Activated T-cell treated with anti-CD3 and anti-CD28 coated beads, Interleukin-2, amount 50 U/mL, for 1 hour (primary cell): ENCODE results near the gene ZBTB17.
"Not testable (repeated sequence)": the region's sequence is repeated elsewhere in the genome, so short reads cannot be mapped to it uniquely, and the experiment has no call there.

Experiments
- DNase-seq: peaks from one replicate; pipeline ENCODE4 v3.0.0-alpha.2; 2020

ZBTB17 gene

DNA sequence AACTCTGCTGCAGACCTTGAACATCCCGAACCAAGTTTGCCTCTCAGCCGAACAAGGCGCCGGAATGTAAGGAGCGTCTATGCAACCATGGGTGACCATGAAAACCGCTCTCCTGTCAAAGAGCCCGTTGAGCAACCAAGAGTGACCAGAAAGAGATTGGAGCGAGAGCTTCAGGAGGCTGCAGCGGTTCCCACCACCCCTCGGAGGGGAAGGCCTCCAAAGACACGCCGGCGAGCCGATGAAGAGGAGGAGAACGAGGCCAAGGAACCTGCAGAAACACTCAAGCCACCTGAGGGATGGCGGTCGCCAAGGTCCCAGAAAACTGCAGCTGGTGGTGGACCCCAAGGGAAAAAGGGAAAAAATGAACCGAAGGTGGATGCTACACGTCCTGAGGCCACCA, 44.0 kb downstream of the ZBTB17 start:
- no peak for DNase-seq

DNA sequence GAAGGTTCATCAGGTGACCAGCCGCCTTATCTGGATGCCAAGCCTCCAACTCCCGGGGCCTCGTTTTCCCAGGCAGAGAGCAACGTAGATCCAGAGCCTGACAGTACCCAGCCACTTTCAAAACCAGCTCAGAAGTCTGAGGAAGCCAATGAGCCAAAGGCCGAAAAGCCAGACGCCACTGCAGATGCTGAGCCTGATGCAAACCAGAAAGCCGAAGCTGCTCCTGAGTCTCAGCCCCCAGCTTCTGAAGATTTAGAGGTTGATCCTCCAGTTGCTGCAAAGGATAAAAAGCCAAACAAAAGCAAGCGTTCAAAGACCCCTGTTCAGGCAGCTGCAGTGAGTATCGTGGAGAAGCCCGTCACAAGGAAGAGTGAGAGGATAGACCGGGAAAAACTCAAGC, 44.5 kb downstream of the ZBTB17 start:
- no peak for DNase-seq

DNA sequence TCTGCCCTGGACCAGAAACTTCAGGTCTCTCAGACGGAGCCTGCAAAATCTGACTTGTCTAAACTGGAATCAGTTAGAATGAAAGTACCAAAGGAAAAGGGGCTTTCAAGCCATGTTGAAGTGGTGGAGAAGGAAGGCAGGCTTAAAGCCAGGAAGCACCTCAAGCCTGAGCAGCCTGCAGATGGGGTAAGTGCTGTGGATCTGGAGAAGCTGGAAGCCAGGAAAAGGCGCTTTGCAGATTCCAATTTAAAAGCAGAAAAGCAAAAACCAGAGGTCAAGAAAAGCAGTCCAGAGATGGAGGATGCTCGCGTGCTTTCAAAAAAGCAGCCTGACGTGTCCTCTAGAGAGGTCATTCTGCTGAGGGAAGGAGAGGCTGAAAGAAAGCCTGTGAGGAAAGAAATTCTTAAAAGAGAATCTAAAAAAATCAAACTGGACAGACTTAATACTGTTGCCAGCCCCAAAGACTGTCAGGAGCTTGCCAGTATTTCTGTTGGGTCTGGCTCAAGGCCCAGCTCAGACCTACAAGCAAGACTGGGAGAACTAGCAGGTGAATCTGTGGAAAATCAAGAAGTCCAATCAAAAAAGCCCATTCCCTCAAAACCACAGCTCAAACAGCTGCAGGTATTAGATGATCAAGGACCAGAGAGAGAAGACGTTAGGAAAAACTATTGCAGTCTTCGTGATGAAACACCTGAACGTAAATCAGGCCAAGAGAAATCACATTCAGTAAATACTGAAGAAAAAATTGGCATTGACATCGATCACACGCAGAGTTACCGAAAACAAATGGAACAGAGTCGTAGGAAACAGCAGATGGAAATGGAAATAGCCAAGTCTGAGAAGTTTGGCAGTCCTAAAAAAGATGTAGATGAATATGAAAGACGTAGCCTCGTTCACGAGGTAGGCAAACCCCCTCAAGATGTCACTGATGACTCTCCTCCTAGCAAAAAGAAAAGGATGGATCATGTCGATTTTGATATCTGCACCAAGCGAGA, 46.6 kb downstream of the ZBTB17 start:
- no peak for DNase-seq

DNA sequence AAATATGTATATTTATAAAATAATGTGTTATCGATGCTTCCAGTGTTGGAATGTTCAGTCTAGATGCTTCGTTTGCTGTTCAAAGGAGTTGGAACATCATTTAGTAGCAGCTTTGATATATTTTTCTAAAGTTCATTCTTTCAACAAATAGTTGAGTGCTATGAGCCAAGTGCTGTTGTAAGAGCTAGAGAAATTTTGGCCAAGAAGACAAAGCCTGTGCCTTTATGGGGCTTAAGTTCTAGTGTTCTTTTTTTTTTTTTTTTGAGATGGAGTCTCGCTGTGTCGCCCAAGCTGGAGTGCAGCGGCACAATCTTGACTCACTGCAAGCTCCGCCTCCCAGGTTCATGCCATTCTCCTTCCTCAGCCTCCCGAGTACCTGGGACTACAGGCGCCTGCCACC, 49.5 kb downstream of the ZBTB17 start:
- DNase-seq = not testable (repeated sequence)

DNA sequence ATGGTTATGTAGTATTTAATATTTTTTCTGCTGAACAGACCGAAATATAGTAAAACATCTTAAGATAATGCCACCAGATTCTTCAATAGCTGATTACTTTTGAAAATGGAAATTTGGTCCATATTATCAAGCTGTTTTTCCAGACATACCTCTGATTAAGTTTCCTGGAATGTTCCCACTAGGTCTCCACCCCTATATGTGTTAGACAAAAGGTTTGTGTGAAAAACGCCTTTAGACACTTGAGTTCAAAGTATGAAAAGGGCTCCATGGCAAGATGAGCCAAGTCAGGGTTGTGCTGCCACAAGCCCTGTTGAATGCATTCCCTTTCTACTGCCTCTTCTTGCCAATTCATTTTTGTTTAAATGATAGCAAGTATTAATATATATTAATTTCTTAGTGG, 52.7 kb downstream of the ZBTB17 start:
- no peak for DNase-seq

DNA sequence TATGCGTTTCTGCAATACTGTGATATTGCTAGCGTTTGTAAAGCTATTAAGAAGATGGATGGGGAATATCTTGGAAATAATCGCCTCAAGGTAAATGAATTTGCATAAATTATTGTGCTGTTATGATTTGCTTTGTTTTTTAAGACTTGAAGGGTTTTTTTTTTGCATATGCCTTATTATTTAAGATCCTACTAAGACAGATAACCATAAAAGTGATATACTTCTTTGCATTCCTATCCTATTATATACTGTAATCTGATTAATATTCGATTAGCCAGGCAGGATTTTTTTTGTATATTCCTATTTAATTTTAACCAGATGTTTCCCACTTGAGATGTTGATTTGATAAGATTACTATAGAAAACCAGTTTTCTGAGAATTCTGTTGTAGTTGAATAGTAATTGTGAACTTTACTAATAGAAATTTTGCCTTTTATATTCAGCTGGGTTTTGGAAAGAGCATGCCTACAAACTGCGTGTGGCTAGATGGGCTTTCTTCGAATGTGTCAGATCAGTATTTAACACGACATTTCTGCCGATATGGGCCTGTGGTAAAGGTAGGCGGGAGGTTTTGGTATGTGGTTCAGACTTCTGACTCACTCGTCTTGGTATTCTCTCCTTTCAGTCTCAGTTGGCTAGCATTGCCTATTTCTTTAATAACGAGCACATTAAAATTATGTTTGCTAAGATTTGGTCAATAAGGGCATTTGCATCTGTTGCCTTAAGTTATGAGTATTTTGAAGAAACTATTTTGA, 56.8 kb downstream of the ZBTB17 start:
- DNase-seq = no peak

DNA sequence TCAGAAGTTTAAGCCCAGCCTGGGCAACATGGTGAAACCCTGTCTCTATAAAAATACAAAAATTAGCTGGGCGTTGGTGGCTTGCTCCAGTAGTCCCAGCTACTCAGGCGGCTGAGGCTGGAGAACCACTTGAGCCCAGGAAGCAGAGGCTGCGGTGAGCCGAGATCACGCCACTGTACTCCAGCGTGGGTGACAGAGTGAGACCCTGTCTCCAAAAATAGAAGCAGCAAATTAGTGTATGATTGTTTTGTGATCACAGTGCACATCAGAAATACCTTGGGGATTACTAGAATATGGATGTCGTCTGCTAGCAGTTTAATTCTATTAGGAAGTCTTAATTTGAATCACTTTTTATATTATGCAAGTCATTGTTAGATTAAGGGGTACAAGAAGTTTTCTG, 59.0 kb downstream of the ZBTB17 start:
- DNase-seq = no peak

DNA sequence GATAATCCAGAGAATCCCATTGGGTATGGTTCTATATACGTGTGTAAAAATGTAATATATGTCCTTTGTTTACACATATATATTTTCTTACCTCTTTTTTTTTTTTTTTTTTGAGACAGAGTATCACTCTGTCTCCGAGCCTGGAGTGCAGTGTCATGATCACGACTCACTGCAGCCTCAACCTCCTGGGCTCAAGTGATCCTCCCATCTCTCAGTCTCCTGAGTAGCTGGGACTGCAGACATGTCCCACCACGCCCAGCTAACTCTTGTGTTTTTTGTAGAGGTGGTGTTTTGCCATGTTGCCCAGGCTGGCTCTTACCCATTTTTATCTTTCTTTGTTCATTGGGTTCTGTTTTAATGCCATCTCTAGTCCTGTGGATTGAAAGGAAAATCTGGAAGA, 59.5 kb downstream of the ZBTB17 start:
- DNase-seq = no peak

DNA sequence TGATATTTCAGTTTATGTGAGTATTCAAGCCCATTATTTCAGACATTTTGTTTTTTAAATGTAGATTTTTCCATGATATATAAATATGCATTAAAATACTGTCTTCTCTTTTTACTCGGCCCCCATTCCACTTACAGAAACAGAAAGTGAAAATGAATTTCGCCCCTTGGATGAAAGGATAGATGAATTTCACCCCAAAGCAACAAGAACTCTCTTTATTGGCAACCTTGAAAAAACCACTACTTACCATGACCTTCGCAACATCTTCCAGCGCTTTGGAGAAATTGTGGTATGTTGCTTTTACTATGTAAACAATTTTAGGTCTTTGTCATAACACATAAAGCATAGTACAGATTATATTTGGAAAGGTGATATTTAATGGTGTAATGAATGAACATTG, 59.9 kb downstream of the ZBTB17 start:
- no peak for DNase-seq

DNA sequence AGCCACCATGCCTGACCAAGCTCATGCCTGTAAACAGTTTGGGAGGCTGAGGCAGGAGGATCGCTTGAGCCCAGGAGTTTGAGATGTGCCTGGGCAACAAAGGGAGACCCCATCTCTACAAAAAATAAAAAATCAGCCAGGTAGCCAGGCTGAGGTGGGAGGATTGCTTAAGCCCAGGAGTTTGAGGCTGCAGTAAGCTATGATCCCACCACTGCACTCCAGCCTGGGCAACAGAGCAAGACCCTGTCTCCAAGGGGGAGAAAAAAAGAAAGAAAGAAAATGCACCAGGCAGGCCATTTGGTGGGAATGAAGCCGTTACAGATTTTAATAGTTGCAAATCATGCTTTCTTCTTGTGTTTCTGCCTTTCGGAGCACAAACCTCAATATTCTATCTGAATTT, 62.3 kb downstream of the ZBTB17 start:
- not testable (repeated sequence) for DNase-seq

DNA sequence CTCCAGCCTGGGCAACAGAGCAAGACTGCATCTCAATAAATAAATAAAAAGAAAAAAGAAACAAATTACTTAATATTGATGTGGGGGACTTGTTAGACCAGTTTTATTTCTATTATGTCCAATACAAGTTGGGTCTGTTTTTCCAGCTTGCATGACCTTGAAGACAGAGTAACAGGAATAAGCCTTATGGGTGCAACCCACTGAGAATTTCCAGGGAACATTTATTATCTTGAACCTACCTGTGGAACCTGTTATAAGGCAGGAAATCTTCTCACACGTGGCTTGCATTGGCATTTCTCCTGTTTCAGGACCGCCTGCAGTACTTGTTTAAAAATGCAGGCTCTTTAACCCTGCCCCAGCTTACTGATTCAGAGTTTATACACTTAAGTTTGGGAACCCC, 64.0 kb downstream of the ZBTB17 start:
- DNase-seq = no peak

DNA sequence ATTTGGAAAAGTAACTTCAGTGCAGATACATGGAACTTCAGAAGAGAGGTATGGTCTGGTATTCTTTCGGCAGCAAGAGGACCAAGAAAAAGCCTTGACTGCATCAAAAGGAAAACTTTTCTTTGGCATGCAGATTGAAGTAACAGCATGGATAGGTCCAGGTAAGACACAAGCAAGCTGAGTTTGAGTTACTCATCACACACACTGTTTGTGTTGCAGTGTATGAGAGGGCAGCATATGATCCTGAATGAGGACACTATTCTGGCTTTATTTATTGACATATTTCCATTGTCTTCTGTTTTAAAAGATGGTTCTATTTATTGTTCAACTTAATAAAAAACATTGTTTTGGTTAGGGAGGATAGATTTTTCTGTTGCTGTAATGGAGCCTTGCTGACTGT, 64.8 kb downstream of the ZBTB17 start:
- DNase-seq = no peak

DNA sequence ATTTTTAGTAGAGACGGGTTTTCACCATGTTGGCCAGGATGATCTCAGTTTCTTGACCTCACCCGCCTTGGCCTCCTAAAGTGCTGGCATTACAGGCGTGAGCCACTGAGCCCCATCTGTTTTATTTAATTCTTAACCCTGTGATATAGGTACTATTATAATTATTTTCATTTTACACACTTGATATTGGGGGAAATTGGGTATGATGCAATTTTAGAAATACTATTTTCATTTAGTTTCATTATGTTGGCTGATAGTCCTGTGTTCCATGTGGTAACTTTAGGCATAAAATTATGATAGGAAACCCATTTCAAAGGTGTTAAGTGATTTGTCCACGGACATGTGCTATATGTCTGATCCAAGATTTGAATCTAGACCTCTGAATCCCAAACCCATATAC, 67.3 kb downstream of the ZBTB17 start:
- DNase-seq = no peak

DNA sequence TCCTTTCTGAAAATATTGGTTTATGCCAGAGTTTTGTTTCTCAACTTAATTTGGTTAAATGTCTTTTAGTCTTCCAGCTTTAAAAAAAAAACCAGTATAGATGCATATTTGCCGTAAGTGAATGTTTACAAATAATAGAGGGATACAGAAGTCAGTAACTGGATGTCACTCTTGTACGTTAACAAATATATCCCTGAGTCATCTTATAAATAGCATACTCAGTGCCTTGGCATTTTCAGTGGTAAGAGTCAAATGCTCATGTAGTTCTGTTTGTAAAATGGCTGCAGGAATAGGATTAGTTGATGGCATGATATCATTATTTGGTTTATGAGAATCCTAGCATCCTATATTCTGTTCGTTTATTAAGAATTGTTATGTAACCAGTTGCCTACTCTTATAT, 73.0 kb downstream of the ZBTB17 start:
- no peak for DNase-seq

DNA sequence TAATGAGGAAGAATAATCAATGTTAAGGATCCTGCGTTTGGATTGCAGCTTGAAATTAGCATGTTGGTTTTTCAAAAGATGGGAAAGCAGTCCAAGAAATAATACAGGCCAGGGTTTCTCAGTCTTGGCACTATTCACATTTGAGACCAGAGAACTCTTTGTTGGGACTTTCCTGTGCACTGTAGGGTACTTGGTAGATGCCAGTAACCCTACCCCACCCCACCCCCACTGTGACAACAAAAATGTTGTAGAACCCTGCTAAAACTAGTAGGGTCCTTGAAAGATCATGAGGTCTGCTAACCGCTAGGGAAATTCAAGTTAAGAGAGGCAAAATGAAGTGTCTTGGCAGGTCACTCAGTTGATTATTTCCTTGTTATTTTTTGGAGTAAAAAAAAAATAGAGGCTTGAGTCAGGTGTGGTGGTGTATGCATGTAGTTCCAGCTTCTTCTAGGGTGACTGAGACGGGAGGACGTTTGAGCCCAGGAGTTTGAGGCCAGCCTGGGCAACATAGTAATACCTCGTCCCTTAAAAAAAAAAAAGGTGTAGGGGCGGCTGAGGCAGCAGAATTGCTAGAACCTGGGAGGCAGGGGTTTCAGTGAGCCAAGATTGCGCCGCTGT, 75.1 kb downstream of the ZBTB17 start:
- DNase-seq = no peak

DNA sequence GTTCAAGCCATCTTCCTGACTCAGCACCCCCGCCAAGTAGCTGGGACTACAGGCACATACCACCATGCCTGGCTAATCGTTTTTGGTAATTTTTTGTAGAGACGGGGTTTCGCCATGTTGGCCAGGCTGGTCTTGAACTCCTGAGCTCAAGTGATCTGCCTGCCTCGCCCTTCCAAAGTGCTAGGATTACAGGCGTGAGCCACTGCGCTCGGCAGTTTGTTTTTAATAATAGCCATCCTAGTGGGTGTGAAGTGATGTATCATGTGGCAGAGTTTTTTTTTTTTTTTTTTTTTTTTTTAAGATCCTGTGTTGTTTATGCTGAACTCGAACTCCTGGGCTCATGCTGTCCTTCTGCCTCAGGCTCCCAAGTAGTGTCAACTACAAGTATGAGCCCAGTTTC, 76.6 kb downstream of the ZBTB17 start:
- DNase-seq = no peak

DNA sequence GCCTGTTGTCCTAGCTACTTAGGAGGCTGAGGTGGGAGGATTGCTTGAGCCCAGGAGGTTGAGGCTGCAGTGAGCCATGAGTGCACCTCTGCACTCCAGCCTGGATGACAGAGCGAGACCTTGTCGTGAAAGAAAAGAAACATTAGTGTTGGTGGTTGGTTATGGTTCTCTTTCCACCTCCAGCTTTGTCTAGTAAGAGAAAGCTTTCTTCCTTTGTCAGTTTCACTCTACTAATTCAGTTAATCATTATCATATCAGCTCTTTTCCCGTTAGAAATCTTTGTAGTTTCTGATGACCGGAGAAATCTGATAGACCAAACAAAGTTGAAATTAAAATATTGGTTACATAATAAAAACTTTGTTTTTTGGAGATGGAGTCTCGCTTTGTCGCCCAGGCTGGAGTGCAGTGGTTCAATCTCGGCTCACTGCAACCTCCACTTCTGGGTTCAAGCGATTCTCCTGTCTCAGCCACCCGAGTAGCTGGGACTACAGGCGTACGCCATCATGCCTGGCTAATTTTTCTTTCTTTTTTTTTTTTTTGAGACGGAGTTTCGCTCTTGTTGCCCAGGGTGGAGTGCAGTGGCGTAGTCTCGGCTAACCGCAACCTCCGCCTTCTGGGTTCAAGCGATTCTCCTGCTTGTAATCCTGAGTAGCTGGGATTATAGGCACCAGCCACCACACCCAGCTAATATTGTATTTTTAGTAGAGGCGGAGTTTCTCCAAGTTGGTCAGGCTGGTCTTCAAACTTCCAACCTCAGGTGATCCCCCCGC, 78.9 kb downstream of the ZBTB17 start:
- DNase-seq = not testable (repeated sequence)

DNA sequence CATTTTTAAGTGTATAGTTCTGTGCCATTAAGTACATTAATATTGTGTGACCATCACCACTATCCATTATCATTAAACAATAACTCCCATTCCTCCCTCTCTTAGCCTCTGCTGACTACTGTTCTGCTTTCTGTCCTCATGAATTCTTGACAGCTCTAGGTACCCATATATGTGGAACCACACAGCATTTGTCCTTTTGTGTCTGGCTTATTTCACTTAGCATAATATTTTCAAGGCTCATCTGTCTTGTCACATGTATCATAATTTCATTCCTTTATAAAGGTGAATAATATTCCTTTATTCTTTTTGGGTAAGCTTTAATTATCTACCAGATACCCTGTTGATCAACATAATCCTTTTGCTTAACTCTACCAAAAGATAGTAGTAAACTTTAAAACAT, 80.7 kb downstream of the ZBTB17 start:
- DNase-seq = no peak

DNA sequence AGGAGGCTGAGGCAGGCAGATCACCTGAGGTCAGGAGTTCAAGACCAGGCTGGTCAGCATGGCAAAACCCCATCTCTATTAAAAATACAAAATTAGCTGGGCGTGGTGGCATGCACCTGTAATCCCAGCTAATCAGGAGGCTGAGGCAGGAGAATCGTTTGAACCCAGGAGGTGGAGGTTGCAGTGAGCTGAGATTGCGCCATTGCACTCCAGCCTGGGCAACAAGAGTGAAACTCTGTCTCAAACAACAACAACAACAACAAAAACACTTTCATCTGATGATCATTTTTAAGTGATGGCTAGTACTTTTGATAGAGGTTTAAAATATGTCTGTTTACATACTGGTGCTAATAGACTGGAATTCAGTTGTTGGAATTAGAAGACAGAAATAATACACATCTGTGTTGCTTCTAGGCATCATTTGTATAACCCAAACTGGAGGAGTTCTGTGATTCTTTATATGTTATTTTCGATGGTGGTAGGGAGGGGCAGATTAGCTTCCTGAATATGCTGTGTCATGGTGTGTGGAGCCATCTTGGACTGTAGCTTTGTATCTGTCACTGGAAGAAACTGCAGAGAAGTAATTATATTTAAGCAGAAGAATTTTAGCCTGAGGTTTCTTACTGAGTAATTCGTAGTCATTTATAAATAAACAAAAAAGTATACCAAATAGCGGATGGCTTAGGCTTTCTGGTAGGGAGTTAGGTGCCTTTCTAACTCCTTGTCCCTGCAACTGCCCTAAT, 82.9 kb downstream of the ZBTB17 start:
- DNase-seq = not testable (repeated sequence)
